ENCODE results near the gene LRRC55. TPM values are rescaled to one million over a fixed set of nuclear protein-coding genes. Genes with fewer than 3 reads are reported as not detected.

LRRC55 gene, protein sequence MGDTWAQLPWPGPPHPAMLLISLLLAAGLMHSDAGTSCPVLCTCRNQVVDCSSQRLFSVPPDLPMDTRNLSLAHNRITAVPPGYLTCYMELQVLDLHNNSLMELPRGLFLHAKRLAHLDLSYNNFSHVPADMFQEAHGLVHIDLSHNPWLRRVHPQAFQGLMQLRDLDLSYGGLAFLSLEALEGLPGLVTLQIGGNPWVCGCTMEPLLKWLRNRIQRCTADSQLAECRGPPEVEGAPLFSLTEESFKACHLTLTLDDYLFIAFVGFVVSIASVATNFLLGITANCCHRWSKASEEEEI
- under 1 TPM in 2 of 4 donors, not detected in 2; 0.14 to 0.16 TPM for total RNA-seq

DNA sequence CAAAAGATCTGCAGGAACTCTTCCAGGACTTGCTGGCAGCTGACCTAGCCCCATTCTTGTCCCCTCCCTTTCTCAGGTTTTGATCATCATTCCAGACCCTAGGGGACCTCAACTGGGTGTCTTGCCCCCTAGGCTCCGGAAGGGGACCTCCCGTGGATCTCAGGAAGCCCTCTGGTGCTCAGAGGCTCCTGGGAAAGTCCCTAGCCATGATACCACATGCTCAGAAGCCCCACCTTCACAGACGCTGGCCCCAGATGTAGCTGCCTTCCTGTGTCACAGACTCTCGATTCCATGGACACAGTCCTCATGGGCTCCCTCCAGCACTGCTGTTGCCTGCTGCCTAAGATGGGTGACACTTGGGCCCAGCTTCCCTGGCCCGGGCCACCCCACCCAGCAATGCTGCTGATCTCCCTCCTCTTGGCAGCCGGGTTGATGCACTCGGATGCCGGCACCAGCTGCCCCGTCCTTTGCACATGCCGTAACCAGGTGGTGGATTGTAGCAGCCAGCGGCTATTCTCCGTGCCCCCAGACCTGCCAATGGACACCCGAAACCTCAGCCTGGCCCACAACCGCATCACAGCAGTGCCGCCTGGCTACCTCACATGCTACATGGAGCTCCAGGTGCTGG, at the start of gene LRRC55:
LRRC55 (plus strand) TSS at position 276 of the 628 bp plus-strand sequence; CDS start at position 346, 70 bp downstream.
- no peaks in the 10 kb centered on the region for H3K36me3 ChIP-seq
- WGBS, 2 donors (ENCODE audit: low coverage in 1 of 2), result 89% methylated on average over 13 of the region's 15 CpGs; no CpG with 5 or more reads in 1 of the 2 donors
- H3K27ac ChIP-seq, result no peak within 1 kb of the TSS
- TF ChIP-seq POLR2A (IDR thresholded peaks at IDR 0.05) (no peak), POLR2AphosphoS5 (IDR thresholded peaks at IDR 0.05) (no peak), EP300 (IDR thresholded peaks at IDR 0.05; ENCODE audit: low read depth) (no peak), CTCF (IDR thresholded peaks at IDR 0.05) (no peak)
- peaks cover 29% of the 10 kb centered on the region for H3K27me3 ChIP-seq
- no peaks in the 10 kb centered on the region for H3K9me3 ChIP-seq
- in situ Hi-C loops (cut with MboI; ENCODE audit: low pct_ligation_motif_present in 1 of 4, low pct_unique_long_range_greater_than_20kb in 1 of 4, low sequenced_read_pairs in 3 of 4), result no loop called here
- H3K4me1 ChIP-seq, result peaks cover 0 to 5% (median 0%) of the 10 kb centered on the region in 4 donors
- H3K4me3 ChIP-seq, result no peak within 1 kb of the TSS
- intact Hi-C loops (cut with DNase I; ENCODE audit: low total_unique reads), result no loop called here
- no peak for DNase-seq

DNA sequence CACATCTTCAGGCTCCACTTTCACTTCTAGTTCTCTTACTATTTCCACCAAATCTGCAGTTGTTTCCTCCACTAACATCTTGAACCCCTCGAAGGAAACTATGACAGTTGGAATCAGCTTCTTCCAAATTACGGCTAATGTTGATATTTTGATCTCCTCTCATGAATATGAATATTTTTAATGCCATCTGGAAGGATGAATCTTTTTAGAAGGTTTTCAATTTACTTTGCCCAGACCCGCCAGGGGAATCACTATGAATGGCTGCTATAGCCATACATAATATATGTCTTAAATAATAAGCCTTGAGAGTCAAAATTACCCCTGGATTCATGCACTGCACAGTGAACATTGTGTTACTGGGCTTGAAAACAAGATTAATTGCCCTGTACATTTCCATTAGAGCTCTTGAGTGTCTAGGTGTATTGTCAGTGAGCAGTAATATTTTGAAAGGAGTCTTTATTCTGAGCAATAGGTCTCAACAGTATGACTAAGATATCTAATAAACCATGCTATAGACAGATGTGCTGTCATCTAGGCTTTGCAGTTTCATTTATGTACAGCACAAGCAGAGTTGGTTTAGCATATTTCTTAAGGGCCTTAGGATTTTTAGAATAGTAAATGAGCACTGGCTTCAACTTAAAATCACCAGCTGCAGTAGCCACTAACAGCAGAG, 48.3 kb upstream of the LRRC55 start:
- TF ChIP-seq POLR2A (IDR thresholded peaks at IDR 0.05), result no peak
- 82 to 89% methylated on average over 3 of the region's 3 CpGs for WGBS, 2 donors (ENCODE audit: low coverage in 1 of 2)
- H3K4me1 ChIP-seq, result no peaks in the 10 kb centered on the region
- intact Hi-C loops (cut with DNase I; ENCODE audit: low total_unique reads) (no loop called here), in situ Hi-C loops (cut with MboI; ENCODE audit: low pct_ligation_motif_present in 1 of 4, low pct_unique_long_range_greater_than_20kb in 1 of 4, low sequenced_read_pairs in 3 of 4) (loop anchor here in 2 of 4 donors (5.0 to 10.0 kb wide), 2 partner anchors 111 to 114 kb away; no protein-coding TSS in a partner anchor)
- no peaks in the 10 kb centered on the region for H3K27me3 ChIP-seq
- no peak overlapping the region for H3K4me3 ChIP-seq
- no peak overlapping the region for H3K27ac ChIP-seq
- no peaks in the 10 kb centered on the region for H3K9me3 ChIP-seq
- DNase-seq, result no peak
- no peaks in the 10 kb centered on the region for H3K36me3 ChIP-seq

- no peak overlapping the region for H3K27ac ChIP-seq
- no peaks in the 10 kb centered on the region for H3K9me3 ChIP-seq
- H3K4me3 ChIP-seq, result no peak overlapping the region
- 24% methylated on average over 1 of the region's 1 CpG; no CpG with 5 or more reads in 1 of the 2 donors for WGBS, 2 donors (ENCODE audit: low coverage in 1 of 2)
- no peak for DNase-seq
- in situ Hi-C loops (cut with MboI; ENCODE audit: low pct_ligation_motif_present in 1 of 4, low pct_unique_long_range_greater_than_20kb in 1 of 4, low sequenced_read_pairs in 3 of 4), result loop anchor here in 2 of 4 donors (5.0 to 10.0 kb wide), 2 partner anchors 111 to 113 kb away; no protein-coding TSS in a partner anchor
- intact Hi-C loops (cut with DNase I; ENCODE audit: low total_unique reads), result no loop called here
- H3K36me3 ChIP-seq, result no peaks in the 10 kb centered on the region
- no peak for TF ChIP-seq EP300 (IDR thresholded peaks at IDR 0.05; ENCODE audit: low read depth)
- TF ChIP-seq POLR2A (IDR thresholded peaks at IDR 0.05), result no peak
- TF ChIP-seq POLR2AphosphoS5 (IDR thresholded peaks at IDR 0.05), result no peak
- TF ChIP-seq CTCF (IDR thresholded peaks at IDR 0.05), result no peak
- H3K27me3 ChIP-seq, result no peaks in the 10 kb centered on the region
- no peaks in the 10 kb centered on the region for H3K4me1 ChIP-seq
Measured at GRCh38 chr11:57134284-57134683, 47.5 kb upstream of the LRRC55 start.

- Histone ChIP-seq H3K36me3 (no peaks in the 10 kb centered on the region), H3K4me1 (no peaks in the 10 kb centered on the region), H3K27me3 (no peaks in the 10 kb centered on the region), H3K27ac (no peak overlapping the region), H3K4me3 (no peak overlapping the region), H3K9me3 (no peaks in the 10 kb centered on the region)
- intact Hi-C loops (cut with DNase I; ENCODE audit: low total_unique reads) (no loop called here), in situ Hi-C loops (cut with MboI; ENCODE audit: low pct_ligation_motif_present in 1 of 4, low pct_unique_long_range_greater_than_20kb in 1 of 4, low sequenced_read_pairs in 3 of 4) (loop anchor here in 1 of 4 donors (10.0 kb wide), 1 partner anchor 110 kb away; no protein-coding TSS in a partner anchor)
- DNase-seq, result no peak
- no peak for TF ChIP-seq POLR2AphosphoS5 (IDR thresholded peaks at IDR 0.05)
- no peak for TF ChIP-seq POLR2A (IDR thresholded peaks at IDR 0.05)
- no peak for TF ChIP-seq CTCF (IDR thresholded peaks at IDR 0.05)
- no peak for TF ChIP-seq EP300 (IDR thresholded peaks at IDR 0.05; ENCODE audit: low read depth)
- WGBS, 2 donors (ENCODE audit: low coverage in 1 of 2), result 88 to 100% methylated on average over 3 of the region's 3 CpGs
Measured at GRCh38 chr11:57135020-57135751, 46.6 kb upstream of the LRRC55 start.

All from transverse colon (tissue), 4 donors.